OCI-LY7 (cell line): Measurements from ENCODE around the gene PDE6H.

Experiments
- EZH2phosphoT487 ChIP-seq: fragments of 200-600 bp; sonication (generic); IDR thresholded peaks from 2 replicates; pipeline ENCODE4 v1.6.1; 2018; ENCODE audit warnings: low read depth, borderline replicate concordance, mild to moderate bottlenecking, mixed run types, antibody characterized with exemption, low read length, moderate library complexity, mixed read lengths
- TF ChIP-seq, protein P1 (sequence below): fragments of 200-600 bp; sonication (generic); conservative IDR thresholded peaks from 2 replicates; pipeline ENCODE4 v1.5.1; 2014; ENCODE audit warnings: mild to moderate bottlenecking, antibody characterized with exemption, low read length, moderate library complexity, mixed read lengths

DNA sequence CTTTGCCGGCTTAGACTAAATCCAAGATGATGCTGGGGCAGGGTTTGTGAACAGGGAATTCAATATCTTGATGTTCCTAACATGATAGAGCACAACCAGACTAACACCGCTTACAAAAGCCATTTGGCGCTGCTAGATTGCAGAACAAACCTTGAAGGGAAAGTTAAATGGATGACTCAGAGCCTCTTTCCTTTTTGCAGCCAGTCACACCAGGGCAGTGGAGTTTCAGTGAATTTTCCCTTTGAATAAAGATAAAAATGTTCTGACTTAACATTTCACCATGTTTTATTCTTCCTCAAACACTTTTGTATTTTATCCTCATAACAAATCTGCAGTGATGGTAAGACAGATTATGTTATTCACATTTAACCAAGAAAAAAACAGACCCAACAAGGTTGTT, 47.3 kb downstream of the PDE6H start:
- TF ChIP-seq, protein P1, sequence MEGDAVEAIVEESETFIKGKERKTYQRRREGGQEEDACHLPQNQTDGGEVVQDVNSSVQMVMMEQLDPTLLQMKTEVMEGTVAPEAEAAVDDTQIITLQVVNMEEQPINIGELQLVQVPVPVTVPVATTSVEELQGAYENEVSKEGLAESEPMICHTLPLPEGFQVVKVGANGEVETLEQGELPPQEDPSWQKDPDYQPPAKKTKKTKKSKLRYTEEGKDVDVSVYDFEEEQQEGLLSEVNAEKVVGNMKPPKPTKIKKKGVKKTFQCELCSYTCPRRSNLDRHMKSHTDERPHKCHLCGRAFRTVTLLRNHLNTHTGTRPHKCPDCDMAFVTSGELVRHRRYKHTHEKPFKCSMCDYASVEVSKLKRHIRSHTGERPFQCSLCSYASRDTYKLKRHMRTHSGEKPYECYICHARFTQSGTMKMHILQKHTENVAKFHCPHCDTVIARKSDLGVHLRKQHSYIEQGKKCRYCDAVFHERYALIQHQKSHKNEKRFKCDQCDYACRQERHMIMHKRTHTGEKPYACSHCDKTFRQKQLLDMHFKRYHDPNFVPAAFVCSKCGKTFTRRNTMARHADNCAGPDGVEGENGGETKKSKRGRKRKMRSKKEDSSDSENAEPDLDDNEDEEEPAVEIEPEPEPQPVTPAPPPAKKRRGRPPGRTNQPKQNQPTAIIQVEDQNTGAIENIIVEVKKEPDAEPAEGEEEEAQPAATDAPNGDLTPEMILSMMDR: no peak
- no peak for TF ChIP-seq EZH2phosphoT487
